Activated effector memory CD4-positive, alpha-beta T cell treated with anti-CD3 and anti-CD28 coated beads, Interleukin-2, amount 50 U/mL, for 16 hours (primary cell): ENCODE measurements around the gene LIG4.

Experiments
- DNase-seq: peaks from one replicate; pipeline ENCODE4 v3.0.0-alpha.2; 2020

The LIG4 gene

DNA sequence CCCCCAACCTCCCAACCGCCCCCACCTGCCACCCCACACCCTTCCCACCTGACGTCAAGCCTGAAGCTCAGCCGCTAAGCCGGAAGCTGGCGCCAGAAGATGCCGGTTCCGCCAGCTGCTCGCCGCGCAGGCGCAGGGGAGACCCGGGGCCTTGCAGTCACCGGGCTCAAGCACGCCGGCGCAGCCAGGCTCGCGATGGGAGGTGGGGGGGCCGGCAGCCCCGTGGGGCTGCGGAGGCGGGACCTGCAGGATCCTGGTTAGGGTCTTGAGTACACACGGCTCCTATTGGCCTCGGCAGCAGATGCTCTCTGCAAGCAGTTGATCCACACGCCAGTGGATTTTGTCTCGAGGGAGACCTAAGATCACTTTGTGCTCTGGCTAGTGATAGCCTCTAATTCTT, at the start of gene LIG4:
Gene LIG4 (minus strand): TSS at position 101 of the 400 bp plus-strand sequence. CDS start 4,268 bp downstream, outside the sequence.
- peak; percentile 97 for DNase-seq

GRCh38 chr13:108263621-108264355, 48.5 kb upstream of the LIG4 start:
- no peak for DNase-seq

- no peak for DNase-seq
Observed at GRCh38 chr13:108257248-108257647, 41.9 kb upstream of the LIG4 start.

- no peak for DNase-seq
Observed at GRCh38 chr13:108249150-108249549, 33.8 kb upstream of the LIG4 start.

- DNase-seq = no peak
Observed at GRCh38 chr13:108230377-108230776, 15.0 kb upstream of the LIG4 start.

- no peak for DNase-seq
Observed at GRCh38 chr13:108227651-108228272, 12.4 kb upstream of the LIG4 start.

DNA sequence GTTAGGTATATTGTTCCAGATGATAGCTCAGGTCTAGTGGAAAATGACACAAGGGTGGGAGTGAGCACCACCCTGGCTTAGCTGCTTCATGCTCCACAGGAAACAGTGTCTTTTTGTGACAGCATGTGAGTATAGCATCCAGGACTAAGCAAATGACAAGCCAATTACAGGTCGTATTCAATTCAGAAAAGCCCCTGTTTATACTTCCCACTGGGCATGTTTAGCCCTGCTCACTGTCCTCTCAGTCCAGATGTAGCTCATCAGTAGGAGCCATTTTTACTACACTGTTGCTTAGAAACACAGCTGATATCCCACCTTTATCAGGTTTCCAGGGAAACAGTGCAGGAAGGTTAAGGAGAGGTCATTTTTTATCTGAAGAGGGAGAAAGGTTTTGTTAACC, 10.8 kb upstream of the LIG4 start:
- DNase-seq = no peak

GRCh38 chr13:108225440-108225839, 10.1 kb upstream of the LIG4 start:
- DNase-seq = no peak

DNA sequence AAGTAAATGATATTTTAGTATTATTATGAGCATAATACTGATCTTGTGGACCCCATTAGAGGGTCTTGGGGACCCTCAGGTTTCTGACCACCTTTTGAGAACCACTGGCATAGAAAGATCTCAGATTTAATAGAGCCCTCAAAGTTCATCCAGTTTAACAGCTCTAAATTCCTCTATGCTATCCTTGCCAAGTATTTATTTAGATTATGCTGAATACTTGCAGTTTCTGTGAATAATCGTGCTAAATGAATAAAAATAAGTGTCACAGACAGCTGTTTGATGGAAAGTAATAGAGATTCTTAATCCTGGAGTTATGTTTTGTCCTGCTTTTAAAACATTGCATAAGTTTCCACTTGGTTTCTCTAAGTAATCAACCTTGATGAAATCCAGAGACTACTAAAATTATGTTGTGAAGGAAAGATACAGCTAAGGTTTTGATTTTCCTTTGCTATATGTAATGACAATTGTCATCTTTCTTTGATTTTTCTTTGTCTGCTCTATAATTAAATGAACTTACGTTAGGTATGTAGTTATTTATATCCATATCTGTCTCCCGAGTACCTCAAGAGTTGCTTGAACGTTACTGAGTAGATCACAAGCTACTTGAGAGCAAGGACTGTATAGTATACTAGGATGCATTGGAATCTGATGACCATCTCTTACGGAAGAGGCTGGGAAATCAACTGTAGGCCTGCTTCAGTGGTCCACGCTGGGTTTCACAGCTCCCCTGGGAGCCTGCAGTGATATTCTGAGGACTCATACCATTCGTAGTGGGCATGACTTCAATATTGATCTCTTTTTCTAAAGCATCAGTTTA, 8.6 kb upstream of the LIG4 start:
- no peak for DNase-seq

DNA sequence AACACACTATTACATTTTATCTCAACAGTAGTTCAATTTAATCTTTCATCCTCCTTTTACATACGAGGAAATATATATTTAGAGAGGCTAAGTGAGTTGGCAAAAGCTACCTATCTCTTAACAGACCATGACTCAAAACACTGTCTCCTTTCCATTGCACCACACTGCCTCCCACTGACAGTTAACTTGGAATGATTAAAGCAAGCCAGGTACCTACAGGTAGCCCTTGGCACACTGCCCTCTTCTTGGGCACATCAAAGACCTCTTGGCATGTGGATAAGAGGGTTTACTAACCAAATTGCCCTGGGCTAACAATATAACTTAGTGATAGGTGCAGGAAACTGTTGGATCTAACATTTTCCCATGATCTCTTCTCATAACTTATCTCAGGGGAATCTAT, 4.7 kb upstream of the LIG4 start:
- DNase-seq = peak; percentile 69

GRCh38 chr13:108218044-108218974, 3.0 kb upstream of the LIG4 start, which contains the start of gene ABHD13:
Gene ABHD13, plus strand, starts transcription at chr13:108218392. Its CDS starts 10,827 bp downstream, at chr13:108229219.
- peak; percentile 95 for DNase-seq

DNA sequence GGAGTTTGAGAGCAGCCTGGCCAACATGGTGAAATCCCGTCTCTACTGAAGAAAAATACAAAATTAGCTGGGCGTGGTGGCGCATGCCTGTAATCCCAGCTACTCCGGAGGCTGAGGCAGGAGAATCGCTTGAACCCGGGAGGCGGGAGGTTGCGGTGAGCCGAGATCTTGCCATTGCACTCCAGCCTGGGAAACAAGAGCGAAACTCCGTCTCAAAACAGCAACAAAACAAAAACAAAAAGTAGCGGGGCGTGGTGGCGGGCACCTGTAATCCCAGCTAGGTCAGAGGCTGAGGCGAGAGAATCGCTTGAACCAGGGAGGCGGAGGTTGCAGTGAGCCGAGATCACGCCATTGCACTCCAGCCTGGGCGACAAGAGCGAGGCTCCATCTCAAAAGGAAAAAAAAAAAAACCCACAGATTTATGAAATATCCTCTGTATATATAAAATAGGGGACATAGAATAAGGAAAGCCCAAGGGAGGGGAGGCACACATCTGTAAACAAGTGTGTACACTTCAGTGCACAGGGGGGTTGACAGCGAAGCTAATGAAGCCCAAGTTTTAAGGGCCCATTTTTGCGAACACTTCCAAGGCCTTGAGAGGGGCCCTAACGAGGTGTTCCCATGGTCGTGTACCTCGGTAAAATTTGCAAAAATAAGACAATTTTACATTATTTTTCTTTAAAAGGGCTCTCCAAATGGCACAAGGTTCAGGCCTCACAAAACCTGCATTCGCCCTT, 2.1 kb upstream of the LIG4 start:
- DNase-seq = peak; percentile 62

DNA sequence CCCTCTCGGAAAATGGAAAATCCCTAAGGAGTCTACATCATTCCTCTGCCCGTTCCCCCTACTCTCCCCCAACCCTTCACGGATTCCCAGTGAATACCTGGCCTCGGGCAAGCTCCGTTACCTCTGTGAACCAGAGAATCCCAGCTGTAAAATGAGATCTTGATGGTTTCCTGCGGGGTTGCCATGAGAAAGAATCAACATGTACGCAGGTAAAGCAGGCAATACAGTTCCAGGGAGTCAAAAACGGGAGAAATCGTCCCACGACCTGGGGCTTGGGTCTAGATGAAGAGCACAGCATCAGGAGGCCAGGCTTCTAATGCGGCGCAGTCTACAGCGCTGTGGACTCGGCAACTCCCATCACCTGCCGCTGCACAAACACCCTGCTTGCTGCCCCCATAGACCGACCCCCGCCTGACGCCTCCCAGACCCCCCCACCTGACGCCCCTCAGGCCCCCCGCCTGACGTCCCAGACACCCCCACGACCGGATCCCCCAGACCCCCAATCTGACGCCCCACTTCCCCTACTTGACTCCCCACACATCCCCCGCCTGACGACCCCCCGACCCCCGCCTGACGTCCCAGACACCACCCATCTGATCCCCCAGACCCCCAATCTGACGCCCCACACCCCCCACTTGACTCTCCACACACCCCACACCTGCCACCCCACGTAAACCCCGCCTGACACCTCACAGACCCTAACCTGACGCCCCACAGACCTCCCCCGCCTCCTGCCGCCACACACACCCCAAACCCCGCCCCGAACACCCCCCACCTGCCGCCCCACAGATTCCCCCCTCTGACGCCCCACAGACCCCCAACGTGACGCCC, 680 bp downstream of the LIG4 start:
- DNase-seq = peak; percentile 62

DNA sequence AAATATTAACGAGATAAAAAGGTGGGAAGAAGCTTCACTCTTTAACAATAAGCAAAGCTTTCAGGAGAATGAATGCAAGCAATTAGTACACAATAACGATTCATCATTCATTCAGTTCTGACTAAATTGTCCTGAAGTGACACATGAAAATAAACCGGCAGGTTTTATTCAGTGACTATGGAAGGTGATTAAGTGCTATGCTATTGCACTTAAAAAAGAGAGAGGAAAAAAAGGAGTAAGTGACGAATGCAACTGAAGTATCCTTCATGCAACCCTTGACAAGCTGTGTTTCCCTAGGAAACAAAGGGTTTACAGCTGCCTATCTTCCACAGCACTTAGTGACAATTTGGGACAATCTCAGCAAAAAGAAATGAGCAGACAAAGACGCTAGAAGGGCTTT, 1.4 kb downstream of the LIG4 start:
- DNase-seq = no peak

DNA sequence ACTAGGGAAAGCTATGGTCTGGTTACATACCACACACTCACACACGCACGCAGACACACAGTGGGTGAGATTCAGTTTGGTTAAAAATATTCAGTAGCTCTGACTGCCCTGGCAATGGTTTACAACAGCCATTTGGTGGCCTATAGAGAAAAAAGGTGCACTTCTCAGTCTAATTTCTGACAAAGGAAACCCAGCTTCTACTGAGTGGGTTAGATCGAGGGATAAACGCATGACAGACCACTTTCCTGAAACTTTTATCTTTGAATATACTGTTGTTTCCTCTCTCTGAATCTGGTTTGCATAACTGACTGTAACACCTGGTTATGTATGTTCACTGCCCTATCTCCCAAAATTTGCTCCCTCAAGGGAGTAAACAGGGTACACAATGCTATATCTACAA, 2.5 kb downstream of the LIG4 start:
- DNase-seq = no peak

- no peak for DNase-seq
Observed at GRCh38 chr13:108210551-108210950, 4.8 kb downstream of the LIG4 start.

DNA sequence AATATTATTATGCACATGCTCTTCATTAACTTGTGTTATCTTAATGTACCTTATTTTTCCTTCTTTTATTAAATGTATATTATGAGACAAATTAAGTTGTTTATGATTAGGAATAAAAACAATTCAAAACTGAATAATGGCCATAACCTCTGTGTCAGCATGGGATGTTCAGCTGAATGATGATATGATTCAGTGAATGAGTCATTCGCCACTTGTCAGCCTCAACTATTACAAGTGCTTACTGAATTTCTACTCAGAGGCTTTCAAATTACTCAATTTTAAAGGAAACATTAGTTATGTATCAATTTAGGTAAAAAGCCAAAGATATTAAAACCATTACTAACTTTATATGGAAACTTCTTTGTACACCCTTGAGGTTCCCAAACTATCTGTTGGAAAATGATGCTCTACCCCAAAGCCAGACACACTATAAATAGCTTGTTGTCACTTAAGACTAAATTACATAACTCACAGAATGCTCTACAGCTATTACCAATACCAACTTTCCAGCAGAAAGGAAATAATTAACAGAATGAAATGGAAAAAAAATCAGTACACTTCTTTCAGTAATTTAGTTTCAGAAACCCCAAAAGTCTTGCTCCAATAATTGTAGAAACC, 14.4 kb downstream of the LIG4 start:
- DNase-seq = no peak

DNA sequence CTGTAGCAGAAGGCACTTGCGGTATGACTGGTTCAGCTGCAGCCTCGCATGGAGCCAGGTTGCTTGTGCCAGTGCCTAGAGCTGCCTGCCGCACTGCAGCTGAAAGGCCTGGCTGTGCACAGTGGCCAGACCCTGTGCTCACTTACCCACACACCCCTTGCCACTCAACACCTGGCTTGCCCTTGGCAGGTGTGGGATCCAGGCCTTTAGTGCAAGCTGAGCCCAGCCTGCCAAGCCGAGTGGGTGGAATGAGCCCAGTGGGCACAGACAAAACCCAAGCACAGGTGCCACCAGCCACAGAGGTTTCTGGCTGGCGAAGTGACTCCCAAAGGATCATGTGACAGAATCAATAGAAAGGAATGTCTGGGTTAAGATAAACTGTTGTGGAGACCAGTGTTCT, 19.5 kb downstream of the LIG4 start:
- no peak for DNase-seq

GRCh38 chr13:108195146-108195545, 20.2 kb downstream of the LIG4 start:
- DNase-seq = no peak

DNA sequence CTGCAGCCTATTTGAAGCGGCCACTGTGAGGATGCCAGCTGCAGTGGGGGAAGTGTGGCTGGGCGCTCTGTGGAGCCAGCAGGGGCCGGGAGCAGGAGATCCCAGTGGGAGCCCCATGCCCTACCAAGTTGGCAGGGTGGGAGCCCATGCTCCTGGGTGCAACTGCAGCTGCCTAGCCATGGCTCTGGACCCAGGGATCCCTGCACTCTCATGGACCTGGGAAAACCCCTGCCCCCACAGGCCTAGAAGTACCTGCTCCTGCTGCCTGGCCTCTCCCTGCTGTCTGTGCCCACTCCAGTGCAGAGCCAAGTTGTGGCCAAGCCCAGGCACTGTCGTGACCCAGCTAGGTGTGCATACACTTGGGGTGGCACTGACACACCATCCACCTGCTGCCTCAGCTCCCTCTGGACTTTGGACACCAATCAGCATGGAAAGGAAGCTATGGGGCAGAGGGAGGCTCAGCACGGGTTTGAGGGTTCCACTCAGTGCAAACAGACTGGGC, 20.9 kb downstream of the LIG4 start:
- no peak for DNase-seq
